GM12801 (cell line): ENCODE results near the gene LRRC8D.

ENCODE experiments used
- TF ChIP-seq, protein P1 (sequence below): IDR thresholded peaks from one replicate; pipeline ENCODE4 v1.5.1; 2011; ENCODE audit warnings: control low read depth; ENCODE audit not compliant: insufficient read length; ENCODE audit errors: extremely low read depth

LRRC8D gene

DNA sequence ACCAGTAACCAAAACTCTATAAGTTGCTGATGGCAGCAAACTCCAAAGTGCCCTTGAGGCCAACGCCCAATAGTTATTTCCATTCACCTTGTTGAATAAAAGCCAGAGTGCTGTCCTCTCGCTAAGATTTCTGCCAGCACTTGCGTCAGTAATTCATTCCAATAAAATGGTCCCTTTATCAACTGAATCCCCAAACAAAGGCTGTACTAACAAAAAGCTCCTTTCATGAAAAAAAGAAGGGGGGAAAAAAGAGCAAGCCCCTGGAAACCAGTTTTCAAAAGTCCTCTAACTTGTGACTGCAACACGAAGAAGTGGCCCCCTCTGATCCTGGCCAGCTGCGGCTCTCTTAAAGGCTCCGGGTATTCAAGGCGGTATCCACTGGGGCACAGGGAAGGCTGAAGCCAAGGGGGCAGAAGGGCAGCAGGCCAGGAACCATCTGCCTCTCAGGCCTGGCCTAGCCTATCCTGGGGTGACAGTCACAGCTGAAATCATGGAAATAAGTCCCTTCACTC lies 118.3 kb downstream of the LRRC8D start:
- TF ChIP-seq, protein P1, sequence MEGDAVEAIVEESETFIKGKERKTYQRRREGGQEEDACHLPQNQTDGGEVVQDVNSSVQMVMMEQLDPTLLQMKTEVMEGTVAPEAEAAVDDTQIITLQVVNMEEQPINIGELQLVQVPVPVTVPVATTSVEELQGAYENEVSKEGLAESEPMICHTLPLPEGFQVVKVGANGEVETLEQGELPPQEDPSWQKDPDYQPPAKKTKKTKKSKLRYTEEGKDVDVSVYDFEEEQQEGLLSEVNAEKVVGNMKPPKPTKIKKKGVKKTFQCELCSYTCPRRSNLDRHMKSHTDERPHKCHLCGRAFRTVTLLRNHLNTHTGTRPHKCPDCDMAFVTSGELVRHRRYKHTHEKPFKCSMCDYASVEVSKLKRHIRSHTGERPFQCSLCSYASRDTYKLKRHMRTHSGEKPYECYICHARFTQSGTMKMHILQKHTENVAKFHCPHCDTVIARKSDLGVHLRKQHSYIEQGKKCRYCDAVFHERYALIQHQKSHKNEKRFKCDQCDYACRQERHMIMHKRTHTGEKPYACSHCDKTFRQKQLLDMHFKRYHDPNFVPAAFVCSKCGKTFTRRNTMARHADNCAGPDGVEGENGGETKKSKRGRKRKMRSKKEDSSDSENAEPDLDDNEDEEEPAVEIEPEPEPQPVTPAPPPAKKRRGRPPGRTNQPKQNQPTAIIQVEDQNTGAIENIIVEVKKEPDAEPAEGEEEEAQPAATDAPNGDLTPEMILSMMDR, result no peak

DNA sequence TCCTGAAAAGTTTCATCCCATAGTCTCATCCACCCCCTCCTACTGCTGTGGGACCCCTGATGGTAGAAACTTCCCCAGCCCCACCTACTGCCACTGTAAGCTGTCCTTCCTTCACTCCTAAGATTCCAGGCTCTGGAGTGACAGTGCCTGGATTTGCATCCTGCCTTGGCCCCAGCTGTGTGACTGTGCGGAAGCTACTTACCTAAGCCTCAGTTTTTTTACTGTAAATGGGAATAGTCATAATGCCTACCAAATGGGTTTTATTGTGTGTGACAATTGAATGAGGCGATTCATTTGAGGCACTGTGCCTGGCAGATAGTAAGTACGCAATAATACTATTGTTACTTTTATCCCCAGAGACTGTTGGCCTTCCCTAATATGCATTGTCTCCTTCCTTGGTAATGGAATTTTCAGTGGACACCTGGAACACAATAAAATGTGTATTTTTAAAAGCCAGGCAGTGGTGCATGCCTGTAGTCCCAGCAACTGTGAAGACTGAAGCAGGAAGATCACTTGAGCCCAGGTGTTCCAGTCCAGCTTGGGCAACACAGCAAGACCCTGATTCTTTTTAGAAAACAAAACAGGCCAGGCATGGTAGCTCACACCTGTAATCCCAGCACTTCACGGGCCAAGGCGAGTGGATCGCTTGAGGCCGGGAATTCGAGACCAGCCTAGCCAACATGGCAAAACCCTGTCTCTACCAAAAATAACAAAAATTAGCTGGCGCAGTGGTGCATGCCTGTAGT lies 119.0 kb downstream of the LRRC8D start:
- TF ChIP-seq, protein P1, result no peak

DNA sequence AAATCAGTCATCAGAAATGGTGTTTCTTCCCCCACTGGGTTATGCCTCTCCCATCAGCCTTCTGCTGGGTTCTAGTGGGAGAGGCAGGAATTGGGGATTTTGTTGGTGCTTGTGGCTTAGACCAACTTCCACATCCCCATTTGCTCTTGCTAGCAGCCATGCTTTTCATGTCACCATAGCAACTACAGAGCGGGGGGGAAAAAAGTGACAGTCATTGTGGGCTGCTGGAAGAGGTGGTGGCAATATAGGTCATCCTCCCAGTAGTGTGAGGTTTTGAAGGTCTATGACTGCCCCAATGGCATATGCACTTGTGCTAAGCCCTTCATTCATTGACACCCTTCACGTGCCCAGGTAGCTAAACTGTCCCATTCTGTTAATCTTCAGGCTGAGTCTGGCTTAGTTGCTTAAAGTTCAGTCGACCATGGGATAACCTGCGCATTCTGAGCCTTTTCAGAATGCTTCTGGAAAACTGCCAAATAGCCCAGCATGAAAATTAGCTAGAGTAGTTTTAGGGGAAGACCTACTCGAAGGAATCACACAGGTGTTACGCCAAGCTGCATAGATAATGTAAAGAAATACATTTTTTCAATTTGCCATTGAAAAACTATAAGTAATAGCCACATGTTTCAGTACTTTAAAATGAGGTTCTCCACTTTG lies 120.4 kb downstream of the LRRC8D start:
- TF ChIP-seq, protein P1, result no peak

DNA sequence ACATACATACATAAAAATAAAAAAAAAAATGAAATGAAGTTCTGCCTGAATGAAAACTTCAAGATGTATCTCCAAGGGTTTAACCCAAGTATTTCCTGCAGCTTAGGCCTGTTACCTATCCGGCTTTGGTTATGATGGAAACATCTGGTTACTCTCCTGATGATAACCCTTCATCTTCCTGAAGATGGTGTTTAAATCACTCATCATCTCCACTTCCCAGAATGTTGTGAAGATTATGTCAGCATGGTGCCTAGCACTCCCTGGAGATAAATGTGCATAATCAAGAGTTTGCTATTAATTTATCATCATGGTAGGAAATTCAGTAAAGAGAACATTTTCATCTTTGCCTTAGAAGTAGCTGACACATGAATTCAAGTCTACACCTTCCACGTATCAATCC lies 121.2 kb downstream of the LRRC8D start:
- TF ChIP-seq, protein P1, result no peak

DNA sequence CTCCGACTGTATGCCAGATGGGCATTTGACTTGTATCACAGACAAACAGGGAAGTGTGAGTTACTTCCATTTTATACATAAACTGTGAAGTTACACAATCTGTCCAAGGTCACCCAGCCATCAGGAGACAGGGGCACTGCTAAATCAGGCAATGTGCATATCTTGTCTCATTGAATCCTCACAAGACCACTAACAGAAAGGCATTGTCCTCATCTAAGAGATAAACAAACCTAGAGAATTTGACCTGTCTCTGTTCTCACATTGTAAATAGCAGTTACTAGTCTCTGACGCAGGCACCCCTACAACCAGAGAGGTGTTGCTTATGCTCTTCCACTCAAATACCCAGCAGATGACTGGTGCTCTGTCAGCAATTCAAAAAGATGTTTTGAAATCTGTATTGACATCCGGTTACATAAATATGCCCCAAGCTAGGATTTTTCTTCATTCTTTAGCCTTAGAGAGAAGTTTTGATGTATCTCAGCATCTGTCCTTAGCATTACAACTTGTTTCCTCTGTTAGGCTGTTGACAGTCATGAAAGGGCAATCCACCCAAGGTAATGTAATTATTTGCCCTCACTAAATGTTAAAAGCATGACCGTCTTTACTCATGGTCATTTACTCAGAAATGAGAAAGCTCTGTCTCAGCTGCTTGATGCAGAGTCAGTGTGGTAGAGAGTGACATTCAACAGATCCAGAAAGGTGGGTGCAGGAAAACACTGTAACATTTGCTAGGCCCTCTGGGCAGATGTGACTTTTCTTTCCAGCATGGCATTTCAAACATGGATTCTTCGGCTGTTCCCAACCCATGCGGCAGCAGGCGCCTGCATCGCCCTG lies 122.2 kb downstream of the LRRC8D start:
- TF ChIP-seq, protein P1, result no peak

DNA sequence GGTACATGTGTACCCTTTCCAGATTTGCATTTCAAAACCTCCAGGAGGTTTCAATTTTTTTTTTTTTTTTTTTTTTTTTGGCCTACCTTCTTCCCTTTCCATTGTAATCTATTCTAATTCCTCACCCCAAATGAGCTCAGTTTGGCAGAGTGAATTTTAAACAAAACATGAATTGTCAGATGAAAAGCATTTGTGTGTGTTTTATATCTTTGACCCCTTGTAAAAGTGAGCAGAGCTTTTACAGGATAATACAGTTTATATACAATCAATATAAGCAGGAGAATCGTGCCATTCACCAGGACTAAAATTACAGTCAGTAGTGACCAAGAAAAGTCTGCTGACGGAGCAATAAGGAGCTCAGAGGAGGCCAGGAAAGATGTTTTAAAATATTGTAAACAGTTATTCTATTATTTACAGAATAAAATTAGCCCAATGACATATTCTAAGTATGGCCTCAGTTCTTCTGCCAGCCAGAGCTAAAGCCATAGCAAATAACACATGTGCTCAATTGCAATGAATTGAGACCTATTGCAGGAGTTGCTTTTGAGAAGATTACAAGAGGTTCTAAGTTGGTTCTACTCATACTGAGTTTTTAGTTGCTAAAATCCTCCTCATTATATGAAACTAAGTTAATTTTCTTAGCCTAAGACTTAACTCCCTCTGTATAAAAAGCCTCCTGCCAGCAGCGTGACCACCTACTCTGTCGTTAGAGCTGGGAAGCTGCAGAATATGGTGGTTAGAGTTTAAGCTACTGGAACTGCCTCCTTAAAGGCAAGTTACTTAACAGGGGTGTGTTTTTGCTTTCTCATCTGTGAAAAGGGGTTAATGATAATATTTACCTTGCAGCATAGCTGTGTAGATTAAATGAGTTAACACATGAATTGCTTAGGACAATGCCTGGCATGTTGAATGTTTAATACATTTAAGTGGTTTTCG lies 123.3 kb downstream of the LRRC8D start:
- TF ChIP-seq, protein P1, result no peak
